GM10266 (cell line): ENCODE measurements around the gene STXBP3.

Source experiments
- DNase-seq: peaks from one replicate; pipeline ENCODE4 v3.0.0; 2012; ENCODE audit errors: extremely low spot score
- CTCF ChIP-seq: IDR thresholded peaks from 2 replicates; pipeline ENCODE4 v1.5.1; 2012; ENCODE audit warnings: mild to moderate bottlenecking, low read depth; ENCODE audit not compliant: control insufficient read depth, insufficient read depth; ENCODE audit errors: missing control alignments

The STXBP3 gene

GRCh38 chr1:108803548-108803947 lies 57.1 kb downstream of the STXBP3 start:
- DNase-seq, result no peak
- no peak for TF ChIP-seq CTCF

GRCh38 chr1:108808438-108808837 lies 62.0 kb downstream of the STXBP3 start:
- no peak for TF ChIP-seq CTCF
- DNase-seq, result no peak

- TF ChIP-seq CTCF, result no peak
- DNase-seq, result no peak
These were observed 65.1 kb downstream of the STXBP3 start for GRCh38 chr1:108811611-108812010.

- TF ChIP-seq CTCF, result no peak
- DNase-seq, result no peak
These were observed 66.9 kb downstream of the STXBP3 start for GRCh38 chr1:108813326-108813725.

- DNase-seq, result no peak
- TF ChIP-seq CTCF, result no peak
These were observed 68.1 kb downstream of the STXBP3 start for GRCh38 chr1:108814343-108815125.

GRCh38 chr1:108815566-108815965 lies 69.1 kb downstream of the STXBP3 start:
- DNase-seq, result no peak
- TF ChIP-seq CTCF, result no peak

- no peak for TF ChIP-seq CTCF
- no peak for DNase-seq
These were observed 69.8 kb downstream of the STXBP3 start for GRCh38 chr1:108816049-108816893.
